ENCODE data around the gene EEFSEC. TPM values are rescaled to one million over a fixed set of nuclear protein-coding genes. Genes with fewer than 3 reads are reported as not detected.
A peak's percentile ranks its signal among the peaks of the same experiment; 100 is the strongest.

Gene EEFSEC
- total and polyA plus RNA-seq, 2 experiments from 2014 or later: 10.1 to 16.2 TPM

GRCh38 chr3:128412180-128413002 lies 259.1 kb downstream of the EEFSEC start:
- no peaks in the 10 kb centered on the region for H4K20me1 ChIP-seq (replicated peaks; ENCODE audit: insufficient read depth)
- Mint-ChIP-seq H3K27me3 (ENCODE audit: insufficient read depth, low read depth, poor library complexity) (peaks cover 29% of the 10 kb centered on the region), H3K4me1 (peaks cover 35% of the 10 kb centered on the region), H3K4me3 (peak overlapping the region; percentile 5; the same call in 1 of the 3 replicates), H3K9me3 (no peaks in the 10 kb centered on the region; the same call in 2 of the 3 replicates), H3K36me3 (ENCODE audit: low read depth) (no peaks in the 10 kb centered on the region; the same call in 2 of the 3 replicates), H3K27ac (peak overlapping the region; percentile 22)
- H3K79me2 ChIP-seq (replicated peaks; ENCODE audit: insufficient read depth): no peaks in the 10 kb centered on the region
- peaks cover 12% of the 10 kb centered on the region for H3K4me1 ChIP-seq (ENCODE audit: insufficient read depth)
- H2AFZ ChIP-seq: no peak overlapping the region
- H3K27ac ChIP-seq (ENCODE audit: low read depth): 0 out of 2 replicates have a peak overlapping the region, but pooled peaks have one; percentile 14
- no peaks in the 10 kb centered on the region for H3F3A ChIP-seq (replicated peaks; ENCODE audit: low read depth)
- no peaks in the 10 kb centered on the region for H3K9me2 ChIP-seq (ENCODE audit: insufficient read depth)
- peak overlapping the region; percentile 57 for H3K4me2 ChIP-seq
- no peaks in the 10 kb centered on the region for H3K36me3 ChIP-seq (ENCODE audit: insufficient read depth)
- H3K4me3 ChIP-seq: no peak overlapping the region
- no peaks in the 10 kb centered on the region for H3K27me3 ChIP-seq (ENCODE audit: insufficient read depth)
- DNase-seq (ENCODE audit: low spot score) (no peak), ATAC-seq (peak; percentile 37)
- TF ChIP-seq CTCF (conservative IDR thresholded peaks at IDR 0.05; ENCODE audit: low read depth in 2 of 2): no peak; a peak in 1 of 4 replicates

GRCh38 chr3:128413003-128413370 lies 259.7 kb downstream of the EEFSEC start:
- Histone ChIP-seq H3K4me2 (peak overlapping the region; percentile 57), H3K9me2 (ENCODE audit: insufficient read depth) (no peaks in the 10 kb centered on the region), H3K27ac (ENCODE audit: low read depth) (0 out of 2 replicates have a peak overlapping the region, but pooled peaks have one; percentile 14), H3F3A (replicated peaks; ENCODE audit: low read depth) (no peaks in the 10 kb centered on the region), H3K36me3 (ENCODE audit: insufficient read depth) (no peaks in the 10 kb centered on the region), H3K4me3 (no peak overlapping the region), H3K79me2 (replicated peaks; ENCODE audit: insufficient read depth) (no peaks in the 10 kb centered on the region), H3K27me3 (ENCODE audit: insufficient read depth) (no peaks in the 10 kb centered on the region), H2AFZ (no peak overlapping the region), H3K4me1 (ENCODE audit: insufficient read depth) (peaks cover 12% of the 10 kb centered on the region), H4K20me1 (replicated peaks; ENCODE audit: insufficient read depth) (no peaks in the 10 kb centered on the region)
- peaks cover 28% of the 10 kb centered on the region for H3K27me3 Mint-ChIP-seq (ENCODE audit: insufficient read depth, low read depth, poor library complexity)
- peak; percentile 60 for ATAC-seq
- no peaks in the 10 kb centered on the region; the same call in 2 of the 3 replicates for H3K36me3 Mint-ChIP-seq (ENCODE audit: low read depth)
- peaks cover 32% of the 10 kb centered on the region for H3K4me1 Mint-ChIP-seq
- peak overlapping the region; percentile 45; the same call in 1 of the 2 replicates for H3K27ac Mint-ChIP-seq
- H3K4me3 Mint-ChIP-seq: peak overlapping the region; percentile 5; the same call in 1 of the 3 replicates
- peak; percentile 59 for DNase-seq (ENCODE audit: low spot score)
- no peaks in the 10 kb centered on the region; the same call in 2 of the 3 replicates for H3K9me3 Mint-ChIP-seq
- no peak for TF ChIP-seq JUNB (IDR thresholded peaks at IDR 0.05; ENCODE audit: unreplicated experiment)
- TF ChIP-seq REST (IDR thresholded peaks at IDR 0.05; ENCODE audit: unreplicated experiment): no peak
- TF ChIP-seq EZH2 (IDR thresholded peaks at IDR 0.05; ENCODE audit: low read depth, unreplicated experiment): no peak
- no peak for TF ChIP-seq POLR2AphosphoS5 (IDR thresholded peaks at IDR 0.05; ENCODE audit: low read depth)
- no peak for TF ChIP-seq NANOG (IDR thresholded peaks at IDR 0.05; ENCODE audit: borderline replicate concordance)
- no peak for TF ChIP-seq ETS1 (IDR thresholded peaks at IDR 0.05)
- no peak for TF ChIP-seq ZNF114 (CRISPR knock-in tag; IDR thresholded peaks at IDR 0.05)
- no peak for TF ChIP-seq ZNF331 (CRISPR knock-in tag; IDR thresholded peaks at IDR 0.05; ENCODE audit: low read depth)
- no peak for TF ChIP-seq CTCF (conservative IDR thresholded peaks at IDR 0.05; ENCODE audit: low read depth in 2 of 2)
- no peak for TF ChIP-seq STAT1 (IDR thresholded peaks at IDR 0.05; ENCODE audit: unreplicated experiment)
- TF ChIP-seq EZH2phosphoT487 (IDR thresholded peaks at IDR 0.05; ENCODE audit: unreplicated experiment): no peak
- TF ChIP-seq CREB1 (CRISPR knock-in tag; IDR thresholded peaks at IDR 0.05; ENCODE audit: low read depth): no peak
